ENCODE measurements around the gene TEX44.
A peak's percentile ranks its signal among the peaks of the same experiment; 100 is the strongest.

The TEX44 gene

DNA sequence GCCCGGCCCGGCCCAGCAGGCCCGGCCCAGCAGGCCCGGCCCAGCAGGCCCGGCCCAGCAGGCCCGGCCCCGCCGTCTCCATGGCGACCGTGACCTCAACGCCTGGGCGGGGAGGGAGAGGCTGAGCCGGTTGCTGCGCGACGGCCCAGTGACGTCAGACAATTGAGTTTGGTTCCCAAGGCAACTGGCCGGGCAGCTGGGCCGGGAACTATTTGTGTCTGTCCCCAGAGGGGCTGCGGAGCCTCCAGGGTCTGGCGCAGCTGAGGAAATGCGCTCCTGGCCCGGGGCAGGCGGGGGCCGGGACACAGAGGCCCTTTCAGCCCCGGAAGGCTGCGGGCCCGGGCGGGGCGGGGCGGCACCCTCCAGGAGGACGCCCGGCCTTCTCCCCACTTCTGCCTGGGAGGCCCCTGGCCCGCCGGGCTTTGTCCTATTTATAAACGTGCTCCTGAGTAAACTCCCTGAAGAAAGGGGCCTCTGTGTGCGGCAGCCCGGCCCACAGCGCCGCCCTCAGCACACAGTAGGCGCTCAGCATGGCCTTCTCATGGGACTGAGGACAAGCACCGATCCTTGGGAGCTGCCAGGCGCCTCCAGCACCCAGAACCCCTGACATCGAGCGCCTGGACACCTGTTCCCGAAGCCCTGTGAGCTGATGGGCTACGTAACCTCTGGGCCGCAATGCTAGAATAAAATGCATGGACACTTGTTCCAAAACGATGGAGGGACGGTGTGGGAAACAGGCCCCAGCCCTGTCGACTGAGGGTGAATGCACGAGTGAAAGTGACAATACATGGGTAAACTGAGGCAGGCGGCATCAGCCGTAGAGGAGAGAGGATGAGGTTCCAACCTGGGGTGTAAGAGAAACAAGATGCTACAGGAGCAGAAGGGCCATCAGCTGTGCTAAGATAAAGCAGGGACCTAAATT is 12.3 kb downstream of the TEX44 start:
- peak; percentile 88 to 91 for DNase-seq (ENCODE audit: low read depth in 1 of 2, low spot score in 1 of 2)

- DNase-seq (ENCODE audit: low read depth in 1 of 2, low spot score in 1 of 2): no peak
Measured at GRCh38 chr2:231605607-231606091, 13.0 kb downstream of the TEX44 start.

DNA sequence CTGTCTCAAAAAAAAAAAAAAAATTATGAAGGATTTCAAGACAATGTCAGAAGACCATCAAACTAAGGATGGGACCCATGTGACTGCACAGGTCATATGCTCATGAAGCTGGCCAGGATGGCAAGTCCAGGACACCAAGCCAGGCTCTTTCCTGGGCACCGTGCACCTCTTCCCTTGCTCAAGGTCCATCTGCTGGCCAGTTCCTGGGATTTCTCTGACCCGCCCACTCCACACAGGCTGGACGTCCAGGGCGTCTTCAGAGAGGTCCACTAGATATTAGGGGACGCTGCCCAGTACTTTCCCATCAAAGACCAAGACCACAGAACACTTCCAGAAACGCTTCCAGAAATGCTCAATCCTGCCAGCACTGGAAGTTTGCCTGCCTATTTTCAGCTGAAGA is 14.3 kb downstream of the TEX44 start:
- no peak for DNase-seq (ENCODE audit: low read depth in 1 of 2, low spot score in 1 of 2)

- peak in 1 of 2 donors; percentile 39 for DNase-seq (ENCODE audit: low read depth in 1 of 2, low spot score in 1 of 2)
Measured at GRCh38 chr2:231611273-231612108, 18.8 kb downstream of the TEX44 start.

GRCh38 chr2:231612109-231612455 is 19.4 kb downstream of the TEX44 start:
- DNase-seq (ENCODE audit: low read depth in 1 of 2, low spot score in 1 of 2): no peak

GRCh38 chr2:231612456-231613330 is 20.0 kb downstream of the TEX44 start:
- DNase-seq (ENCODE audit: low read depth in 1 of 2, low spot score in 1 of 2): peak; percentile 85 to 86

DNA sequence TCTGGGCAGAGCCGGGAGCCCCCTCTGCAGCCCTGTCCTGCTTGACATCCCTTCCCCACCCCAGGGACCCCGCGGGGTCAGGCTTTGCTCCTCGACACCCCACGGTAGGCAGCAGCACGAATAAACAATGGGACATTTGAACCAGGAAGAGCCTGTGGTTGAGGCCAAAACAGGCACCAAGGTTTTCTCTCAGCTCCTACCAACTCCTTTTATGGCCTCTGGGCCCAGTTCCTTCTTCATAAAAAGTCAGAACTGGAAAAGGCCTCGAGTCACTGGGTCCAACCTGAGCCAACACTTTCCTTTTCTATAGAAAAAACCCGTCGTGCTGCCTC is 20.6 kb downstream of the TEX44 start:
- DNase-seq (ENCODE audit: low read depth in 1 of 2, low spot score in 1 of 2): no peak

GRCh38 chr2:231613663-231614558 is 21.2 kb downstream of the TEX44 start:
- peak in 1 of 2 donors; percentile 67 for DNase-seq (ENCODE audit: low read depth in 1 of 2, low spot score in 1 of 2)

DNA sequence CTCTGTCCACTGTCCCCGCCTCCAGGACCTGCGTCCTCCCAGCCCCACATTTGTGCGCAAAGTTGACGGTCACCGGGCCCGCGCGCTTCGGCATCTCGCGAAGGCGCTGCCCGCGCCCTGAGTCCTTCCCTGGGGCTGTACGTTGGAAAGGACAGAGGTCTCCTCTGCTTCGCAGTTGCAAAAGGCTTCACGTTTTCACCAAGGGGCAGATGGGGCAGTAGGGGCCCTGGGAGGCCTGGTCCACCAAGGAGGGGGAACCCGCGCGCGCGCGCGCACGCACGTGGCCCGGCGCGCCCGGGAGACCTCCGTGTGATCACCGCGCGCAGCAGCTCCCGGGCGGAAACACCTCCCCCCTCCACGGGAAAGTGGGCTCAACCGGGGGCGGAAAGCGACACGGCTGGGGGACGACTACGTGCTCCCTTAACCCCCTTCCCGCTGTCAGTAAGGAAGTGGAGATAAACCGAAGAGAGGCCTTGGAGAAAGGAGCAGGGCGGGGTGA is 21.9 kb downstream of the TEX44 start:
- DNase-seq (ENCODE audit: low read depth in 1 of 2, low spot score in 1 of 2): peak in 1 of 2 donors; percentile 13

- no peak for DNase-seq (ENCODE audit: low read depth in 1 of 2, low spot score in 1 of 2)
Measured at GRCh38 chr2:231615058-231615671, 22.5 kb downstream of the TEX44 start.

DNA sequence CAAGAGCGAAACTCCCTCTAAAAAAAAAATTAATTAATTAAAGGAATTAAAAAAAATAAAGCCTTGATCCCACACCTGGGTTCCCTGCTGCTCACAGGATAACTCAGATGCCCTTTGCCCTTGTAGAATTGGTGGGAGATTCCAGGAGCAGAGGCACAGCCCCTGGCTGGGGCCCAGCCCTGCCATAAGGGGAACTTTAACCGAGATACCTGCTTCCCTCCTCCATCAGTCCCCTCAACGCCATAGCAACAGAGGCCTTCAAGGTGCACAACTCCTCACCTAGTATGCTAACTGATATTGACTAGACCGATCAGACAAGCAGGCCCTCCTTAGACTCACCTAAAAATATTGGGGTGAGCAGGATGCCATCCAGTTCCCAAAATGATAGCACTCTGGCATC is 23.6 kb downstream of the TEX44 start:
- no peak for DNase-seq (ENCODE audit: low read depth in 1 of 2, low spot score in 1 of 2)

- DNase-seq (ENCODE audit: low read depth in 1 of 2, low spot score in 1 of 2): no peak
Measured at GRCh38 chr2:231617059-231617926, 24.6 kb downstream of the TEX44 start.

DNA sequence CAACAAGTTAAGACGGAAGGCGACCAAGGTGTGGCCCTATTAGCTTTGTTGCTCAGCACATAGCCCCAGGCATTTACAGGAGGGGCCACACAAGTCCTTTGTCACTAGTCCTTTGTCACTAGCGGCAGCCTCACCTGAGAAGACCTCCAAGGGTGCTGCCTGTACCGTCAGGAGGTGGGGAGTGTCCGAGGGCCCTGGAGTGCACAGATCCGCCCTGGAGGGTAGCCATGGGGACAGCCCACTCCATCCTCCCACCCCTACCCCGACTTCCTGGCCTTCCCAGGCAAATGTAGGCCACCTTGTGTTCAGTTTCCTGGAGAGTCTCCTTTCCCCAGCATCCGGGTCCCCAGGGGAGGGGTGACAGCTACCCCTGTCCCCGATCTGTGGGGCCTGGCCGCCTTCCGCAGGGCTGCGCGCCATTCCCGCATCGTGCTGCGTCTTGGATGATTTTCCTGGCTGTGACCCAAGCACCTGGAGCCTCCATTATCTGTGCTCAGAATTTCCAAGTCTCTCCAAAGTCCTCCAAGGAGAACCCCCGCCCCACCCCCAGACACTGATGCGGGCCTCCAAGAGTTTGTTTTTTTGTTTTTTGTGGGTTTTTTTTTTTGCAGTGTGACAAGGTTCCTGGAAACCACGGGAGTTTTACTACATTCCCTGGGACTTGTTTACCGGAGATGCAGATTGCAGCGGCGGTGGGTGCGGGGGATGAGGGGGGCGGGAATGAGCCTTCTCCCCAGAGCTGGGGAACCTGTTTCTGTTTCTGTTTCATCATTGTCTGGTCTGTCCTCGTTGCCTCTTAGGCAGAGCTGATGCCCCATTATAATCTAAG is 28.6 kb downstream of the TEX44 start:
- DNase-seq (ENCODE audit: low read depth in 1 of 2, low spot score in 1 of 2): no peak

- DNase-seq (ENCODE audit: low read depth in 1 of 2, low spot score in 1 of 2): no peak
Measured at GRCh38 chr2:231622963-231623362, 30.3 kb downstream of the TEX44 start.

- DNase-seq (ENCODE audit: low read depth in 1 of 2, low spot score in 1 of 2): no peak
Measured at GRCh38 chr2:231626449-231626848, 33.8 kb downstream of the TEX44 start.

GRCh38 chr2:231627384-231628120 is 34.9 kb downstream of the TEX44 start:
- DNase-seq (ENCODE audit: low read depth in 1 of 2, low spot score in 1 of 2): no peak

DNA sequence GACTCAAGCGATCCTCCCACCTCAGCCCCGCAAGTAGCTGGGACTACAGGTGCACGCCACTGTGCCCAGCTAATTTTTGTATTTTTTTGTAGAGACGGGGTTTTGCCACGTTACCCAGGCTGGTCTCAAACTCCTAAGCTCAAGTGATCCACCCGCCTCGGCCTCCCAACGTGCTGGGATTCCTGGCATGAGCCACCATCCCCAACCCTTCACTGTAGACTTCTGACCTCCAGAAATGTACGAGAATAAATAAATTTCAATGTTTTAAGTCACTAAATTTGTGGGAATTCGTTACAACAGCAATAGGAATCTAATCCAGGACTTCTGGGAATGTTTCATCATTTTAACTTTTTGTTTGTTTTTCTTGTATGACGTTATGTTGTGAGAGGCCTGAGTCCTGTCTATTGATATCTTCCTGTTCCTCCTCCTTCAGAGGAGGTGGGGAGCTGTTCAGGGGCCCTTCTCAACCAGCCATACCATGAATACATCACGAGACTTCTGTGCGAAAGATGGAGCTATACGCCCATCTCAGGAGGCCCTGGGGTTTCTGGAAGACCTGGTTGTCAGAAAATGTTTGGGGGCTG is 40.0 kb downstream of the TEX44 start:
- DNase-seq (ENCODE audit: low read depth in 1 of 2, low spot score in 1 of 2): no peak

Measured in activated T-helper 1 cell treated with anti-CD3 and anti-CD28 coated beads, Interleukin-2, amount 50 U/mL, for 16 hours (primary cell).